CD4-positive, alpha-beta T cell treated with Interleukin-1 beta for 1 hour (primary cell): ENCODE results near the gene TSPAN7.
A peak's percentile ranks its signal among the peaks of the same experiment; 100 is the strongest.

Source experiments
- DNase-seq, 2 donors: peaks; one replicate each; pipeline ENCODE4 v3.0.0-alpha.2; 2020 to 2022

The TSPAN7 gene

DNA sequence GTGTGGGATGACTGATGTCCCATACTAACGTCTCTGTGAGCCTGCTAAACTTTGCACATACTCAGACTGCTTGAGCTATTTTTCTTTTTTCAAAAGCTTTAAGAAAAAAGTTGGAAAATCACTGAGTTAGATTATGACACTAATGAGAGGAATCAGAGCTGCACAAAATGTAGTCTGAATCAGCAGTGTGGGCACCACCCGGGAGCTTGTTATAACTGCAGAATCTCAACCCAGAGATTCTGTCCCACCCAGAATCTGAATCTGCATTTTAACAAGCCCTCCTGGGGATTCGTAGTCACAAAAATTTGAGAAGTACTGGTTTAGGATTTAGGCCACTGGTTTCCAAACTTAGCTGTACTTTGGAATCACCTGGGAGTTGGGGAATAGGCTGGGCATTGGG, 137.8 kb downstream of the TSPAN7 start:
- no peak for DNase-seq

DNA sequence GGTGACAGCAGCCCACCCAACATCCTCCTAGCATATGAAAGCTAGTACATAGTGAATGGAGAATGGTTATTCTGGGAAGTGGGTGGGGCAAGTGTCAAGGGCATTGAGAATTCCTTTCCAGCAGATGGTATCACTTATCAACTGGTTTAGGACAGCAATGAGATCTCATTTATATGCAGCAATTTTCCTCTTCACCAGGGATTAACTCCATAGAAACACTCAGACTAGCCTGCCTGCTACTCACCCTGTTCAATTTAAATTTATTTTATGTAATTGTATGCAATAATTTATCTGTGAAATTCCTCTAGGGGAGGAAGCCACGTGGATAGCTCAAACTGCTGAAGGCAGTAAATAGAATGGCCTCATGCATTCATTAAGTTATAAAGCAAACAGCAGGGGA, 138.4 kb downstream of the TSPAN7 start:
- DNase-seq: no peak

DNA sequence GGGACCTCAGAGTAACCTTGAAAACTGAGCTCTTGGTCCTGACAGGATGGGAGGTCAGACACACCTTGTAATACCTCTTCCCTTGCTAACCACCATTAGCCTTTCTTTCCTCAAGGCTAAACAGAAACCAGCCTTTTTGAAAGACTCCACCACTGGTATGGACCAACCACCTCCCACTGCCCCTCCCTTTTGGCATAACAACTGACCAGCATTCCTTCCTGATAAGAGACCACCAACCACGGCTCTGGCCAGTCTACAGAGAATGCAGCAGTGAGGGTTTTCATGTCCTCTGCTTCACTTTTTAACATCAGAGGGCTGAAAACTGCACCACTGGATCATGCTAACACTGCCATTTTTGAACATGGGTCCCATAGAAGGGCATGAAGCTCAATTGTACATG, 139.7 kb downstream of the TSPAN7 start:
- DNase-seq: no peak

DNA sequence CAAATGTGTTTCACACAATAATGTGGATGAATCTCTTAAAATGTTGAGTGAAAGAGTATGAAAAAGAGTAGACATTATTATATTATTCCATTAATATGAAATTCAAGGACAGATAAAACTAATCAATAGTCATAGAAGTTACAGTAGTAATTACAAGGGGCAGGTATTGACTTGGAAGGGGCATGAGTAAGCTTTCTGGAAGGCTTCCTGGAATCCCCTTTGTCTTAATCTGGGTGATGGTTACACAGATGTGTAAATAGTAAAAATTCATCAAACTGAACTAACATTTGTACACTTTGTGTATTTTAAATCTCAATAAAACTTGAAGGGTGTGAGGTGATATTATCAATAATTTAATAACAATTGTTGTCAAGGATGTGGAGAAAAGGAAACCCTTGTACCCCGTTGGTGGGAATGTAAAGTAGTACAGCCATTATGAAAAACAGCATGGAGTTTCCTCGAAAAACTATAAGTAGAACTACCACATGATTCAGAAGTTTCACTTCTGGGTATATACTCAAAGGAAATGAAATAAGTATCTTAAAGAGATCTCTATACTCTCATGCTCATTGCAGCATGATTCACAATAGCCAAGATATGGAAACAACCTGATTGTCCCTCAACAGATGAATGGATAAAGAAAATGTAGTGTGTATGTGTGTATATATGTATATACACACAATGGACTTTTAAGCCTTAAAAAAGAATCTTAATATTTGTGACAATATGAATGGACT, 143.0 kb downstream of the TSPAN7 start:
- no peak for DNase-seq

DNA sequence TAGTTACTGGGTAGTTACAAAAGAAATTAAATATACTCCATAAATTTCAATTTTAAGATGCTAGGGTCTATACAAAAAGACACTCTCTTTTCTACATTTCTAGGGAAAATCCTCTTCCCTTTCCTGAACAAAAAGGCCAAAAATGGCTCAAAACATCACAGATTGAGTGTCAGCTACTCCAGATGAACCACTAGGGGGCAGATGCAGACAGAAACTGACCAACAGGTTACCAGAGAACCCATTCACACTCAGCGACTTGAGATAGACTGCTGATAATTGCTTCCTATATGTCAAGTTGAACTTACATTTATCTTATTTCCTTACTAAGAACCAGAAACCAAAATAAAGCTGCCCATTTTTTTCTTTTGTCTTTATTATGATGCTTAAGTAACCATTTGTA, 156.5 kb downstream of the TSPAN7 start:
- peak in 1 of 2 donors; percentile 2 for DNase-seq

DNA sequence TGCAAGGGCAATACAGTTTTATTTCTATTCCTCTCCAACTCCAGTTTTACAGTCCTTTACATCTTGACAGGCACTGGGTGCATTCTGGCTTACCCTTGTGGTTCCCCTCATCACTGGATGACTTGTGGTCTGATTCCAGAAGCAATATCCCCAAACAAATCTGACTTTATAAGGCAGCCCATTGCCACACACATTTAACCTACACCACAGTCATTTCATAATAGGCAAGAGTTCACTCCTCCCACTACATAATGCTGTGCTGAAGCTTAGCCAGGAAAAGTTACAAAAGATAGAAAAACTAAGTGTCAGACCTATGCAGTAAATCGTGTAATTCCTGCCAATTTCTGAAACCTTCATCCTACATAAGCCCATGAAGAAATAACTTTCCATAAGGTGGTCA, 157.0 kb downstream of the TSPAN7 start:
- DNase-seq: no peak

DNA sequence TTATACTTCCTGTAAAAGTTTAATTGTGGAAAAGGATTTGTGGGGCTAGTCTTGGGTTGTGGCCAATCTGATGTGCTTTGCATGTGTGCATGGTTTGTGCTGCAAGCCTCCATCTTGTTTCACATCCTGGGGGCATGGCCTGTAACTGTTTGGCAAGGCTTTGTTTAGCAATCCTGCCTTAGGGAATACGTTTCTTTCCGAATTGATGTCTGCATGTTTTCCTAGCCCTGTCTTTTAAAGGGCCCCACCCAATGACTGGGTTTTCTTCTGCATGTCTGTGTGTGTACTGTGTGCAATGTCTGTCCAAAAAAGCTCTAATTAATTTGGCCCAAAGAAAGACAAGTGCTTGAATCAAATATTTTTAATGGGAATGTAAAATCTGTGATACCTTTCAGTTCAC, 165.3 kb downstream of the TSPAN7 start:
- no peak for DNase-seq

DNA sequence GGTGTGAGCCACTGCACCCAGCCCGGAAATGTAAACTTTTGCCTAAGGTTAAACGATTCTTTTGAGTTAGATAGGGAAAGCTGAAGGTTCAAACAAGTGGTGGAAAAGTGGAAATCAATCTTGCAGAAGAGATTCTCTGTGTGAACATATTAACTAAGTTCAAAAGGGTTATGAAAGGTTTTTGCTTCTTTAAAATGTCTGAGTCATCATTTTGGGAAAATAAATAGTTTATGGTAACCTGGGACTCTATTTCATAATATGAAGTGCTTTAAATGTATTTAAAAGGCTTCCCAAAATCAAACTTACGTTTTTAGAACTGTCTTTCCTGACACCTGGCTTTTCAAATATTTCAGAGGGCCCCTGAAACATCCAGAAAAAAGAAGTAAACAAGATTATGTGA, 166.3 kb downstream of the TSPAN7 start:
- no peak for DNase-seq

DNA sequence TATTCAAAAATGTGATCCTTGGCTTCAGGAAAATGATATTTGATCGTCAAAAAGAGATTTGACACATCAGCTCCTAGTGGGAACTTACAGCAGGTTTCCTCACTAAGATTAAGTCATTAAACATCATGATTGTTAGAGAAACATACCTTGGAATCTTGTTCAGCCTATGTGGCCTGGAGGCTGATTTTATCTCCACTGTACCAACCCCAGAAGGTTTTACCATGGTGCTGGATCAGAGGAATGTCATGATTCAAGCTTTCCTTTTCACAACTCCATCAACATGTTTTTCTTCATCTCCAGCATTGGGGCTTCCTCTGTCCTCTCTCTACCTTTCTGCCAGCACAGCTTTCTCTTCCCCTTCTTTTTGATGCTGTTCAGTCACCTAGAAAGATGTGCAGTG, 171.5 kb downstream of the TSPAN7 start:
- DNase-seq: no peak
